ENCODE measurements around the gene DLG1. TPM values are rescaled to one million over a fixed set of nuclear protein-coding genes. Genes with fewer than 3 reads are reported as not detected.

Gene DLG1
- total and polyA plus RNA-seq, 12 donors, result 20.7 to 97.4 (median 54.0) TPM

- H3K9me3 ChIP-seq, result no peaks in the 10 kb centered on the region
- intact Hi-C loops (cut with DNase I), result loop anchor here in 9 of 10 donors (1.0 to 10.0 kb wide), 11 partner anchors 195 to 255 kb away; no protein-coding TSS in a partner anchor
- H3K27ac ChIP-seq, result no peak overlapping the region
- peak; percentile 59 to 84 (median 72) for TF ChIP-seq CTCF (IDR thresholded peaks at IDR 0.05)
- H3K4me1 ChIP-seq, result peaks cover 0 to 49% (median 21%) of the 10 kb centered on the region in 9 donors
- WGBS, 2 donors, result 25 to 28% methylated on average over 3 of the region's 3 CpGs
- ATAC-seq, result no peak
- peak in 1 of 2 donors; percentile 28 for DNase-seq
- peaks cover 0 to 6% (median 0%) of the 10 kb centered on the region in 9 donors for H3K36me3 ChIP-seq
- H3K4me3 ChIP-seq, result no peak overlapping the region
- H3K27me3 ChIP-seq, result no peaks in the 10 kb centered on the region
Observed at GRCh38 chr3:197256836-197257444, 41.5 kb downstream of the DLG1 start.

GRCh38 chr3:197256104-197256503 is 42.3 kb downstream of the DLG1 start:
- no peak for DNase-seq
- WGBS, 2 donors, result 81 to 83% methylated on average over 4 of the region's 4 CpGs
- intact Hi-C loops (cut with DNase I), result loop anchor here in 9 of 10 donors (1.0 to 10.0 kb wide), 10 partner anchors 196 to 256 kb away; no protein-coding TSS in a partner anchor
- Histone ChIP-seq H3K9me3 (no peaks in the 10 kb centered on the region), H3K36me3 (peaks cover 0 to 6% (median 0%) of the 10 kb centered on the region in 9 donors), H3K4me1 (peaks cover 0 to 49% (median 21%) of the 10 kb centered on the region in 9 donors), H3K27ac (no peak overlapping the region), H3K4me3 (no peak overlapping the region), H3K27me3 (no peaks in the 10 kb centered on the region)
- no peak for TF ChIP-seq CTCF (IDR thresholded peaks at IDR 0.05)
- peak in 1 of 8 donors; percentile 31 for ATAC-seq

- Histone ChIP-seq H3K36me3 (peaks cover 0 to 12% (median 0%) of the 10 kb centered on the region in 9 donors), H3K4me1 (peaks cover 0 to 25% (median 11%) of the 10 kb centered on the region in 9 donors), H3K9me3 (peaks cover 0 to 27% (median 13%) of the 10 kb centered on the region in 11 donors), H3K27me3 (no peaks in the 10 kb centered on the region), H3K4me3 (no peak overlapping the region), H3K27ac (no peak overlapping the region)
- 81 to 84% methylated on average over 7 of the region's 7 CpGs for WGBS, 2 donors
- intact Hi-C loops (cut with DNase I), result loop anchor here in 2 of 10 donors (5.0 to 10.0 kb wide), 2 partner anchors 201 to 204 kb away; no protein-coding TSS in a partner anchor
- DNase-seq, result no peak
- ATAC-seq, result no peak
- no peak for TF ChIP-seq CTCF (IDR thresholded peaks at IDR 0.05)
Observed at GRCh38 chr3:197253238-197253947, 45.0 kb downstream of the DLG1 start.

GRCh38 chr3:197249542-197249941 is 48.9 kb downstream of the DLG1 start:
- Histone ChIP-seq H3K27me3 (no peaks in the 10 kb centered on the region), H3K4me3 (no peak overlapping the region), H3K27ac (no peak overlapping the region), H3K4me1 (peaks cover 0 to 8% (median 0%) of the 10 kb centered on the region in 9 donors), H3K9me3 (peaks cover 0 to 40% (median 19%) of the 10 kb centered on the region in 11 donors), H3K36me3 (peaks cover 0 to 14% (median 0%) of the 10 kb centered on the region in 9 donors)
- WGBS, 2 donors, result 72 to 87% methylated on average over 4 of the region's 4 CpGs
- DNase-seq, result no peak
- no peak for ATAC-seq
- no peak for TF ChIP-seq CTCF (IDR thresholded peaks at IDR 0.05)
- intact Hi-C loops (cut with DNase I), result no loop called here

All from heart right ventricle (tissue), 16 donors.